Vagina (tissue), 2 donors: ENCODE data around the gene MTMR12. TPM values are rescaled to one million over a fixed set of nuclear protein-coding genes. Genes with fewer than 3 reads are reported as not detected.

Experiments used
- DNase-seq, 2 donors: peaks; one replicate each; pipeline ENCODE4 v3.0.0-alpha.2; 2017; ENCODE audit errors: extremely low spot score in 2 of 2
- H3K27ac ChIP-seq: fragments of 200-600 bp; sonication (generic); one replicate; pipeline ENCODE4 v1.5.1; 2019
- H3K27me3 ChIP-seq: fragments of 200-600 bp; sonication (generic); one replicate; pipeline ENCODE4 v1.5.1; 2019
- H3K36me3 ChIP-seq, 2 donors: fragments of 200-600 bp; sonication (generic); one replicate each; pipeline ENCODE4 v1.5.1; 2017 to 2019
- H3K4me1 ChIP-seq: fragments of 200-600 bp; sonication (generic); one replicate; pipeline ENCODE4 v1.5.1; 2019
- H3K4me3 ChIP-seq, 2 donors: fragments of 200-600 bp; sonication (generic); 1 replicate in 1 of 2; 2 replicates in 1 of 2; pipeline ENCODE4 v1.5.1; 2016 to 2019
- H3K9me3 ChIP-seq: fragments of 200-600 bp; sonication (generic); one replicate; pipeline ENCODE4 v1.5.1; 2019
- POLR2A ChIP-seq, 2 donors: fragments of 450-650 bp; IDR thresholded peaks; one replicate each; pipeline ENCODE4 v1.6.1; 2017; ENCODE audit warnings: antibody characterized with exemption in 2 of 2, mild to moderate bottlenecking in 2 of 2, moderate library complexity in 2 of 2
- POLR2AphosphoS5 ChIP-seq, 2 donors: sonication (generic); formaldehyde crosslinking; IDR thresholded peaks; one replicate each; pipeline ENCODE4 v1.9.0; 2017; ENCODE audit warnings: antibody characterized with exemption in 2 of 2, mild to moderate bottlenecking in 2 of 2, low read depth in 1 of 2; ENCODE audit not compliant: insufficient read depth in 1 of 2
- intact Hi-C: fragments of 100-400 bp; cut with DNase I; formaldehyde crosslinking; loops from one replicate; pipeline ENCODE4 v1.15.1; 2023
- total RNA-seq: library from RNA; depleted of rRNA; stranded (reverse); fragments of >200 nt; gene quantifications from one replicate; pipeline ENCODE4 v1.2.3, GENCODE V29; 2016
- TF ChIP-seq, protein P1 (sequence below), 3 experiments: fragments of 450-650 bp in 2 of 3; fragments of 200-600 bp in 1 of 3; sonication (generic) in 1 of 3; IDR thresholded peaks; one replicate each; pipeline ENCODE4 v1.5.1; 2017 to 2019; ENCODE audit warnings: antibody characterized with exemption in 3 of 3, mild to moderate bottlenecking in 2 of 3, moderate library complexity in 2 of 3

The MTMR12 gene
- total RNA-seq, 1 donor from 2014 or later = 23.8 TPM

DNA sequence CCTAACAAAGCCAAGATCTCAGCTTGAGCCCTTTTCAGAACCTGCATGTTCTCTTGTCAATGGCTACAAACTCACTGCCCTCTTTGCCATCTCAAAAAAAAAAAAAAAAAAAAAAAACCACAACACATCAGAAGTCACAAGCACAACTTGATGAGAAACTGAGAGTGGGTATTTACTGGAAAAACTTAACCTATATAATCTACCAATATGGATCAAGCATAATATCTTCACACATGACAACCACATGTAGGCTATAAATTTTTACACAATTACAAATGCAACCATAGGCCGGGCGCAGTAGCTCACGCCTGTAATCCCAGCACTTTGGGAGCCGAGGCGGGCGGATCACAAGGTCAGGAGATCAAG, 9.0 kb downstream of the MTMR12 start:
- intact Hi-C loops = no loop called here
- no peak for TF ChIP-seq POLR2AphosphoS5 (IDR thresholded peaks at IDR 0.05; ENCODE audit: insufficient read depth in 1 of 2, low read depth in 1 of 2)
- Histone ChIP-seq H3K4me1 (peaks cover 43% of the 10 kb centered on the region), H3K27ac (no peak overlapping the region), H3K36me3 (no peaks in the 10 kb centered on the region), H3K9me3 (no peaks in the 10 kb centered on the region), H3K27me3 (no peaks in the 10 kb centered on the region), H3K4me3 (no peak overlapping the region)
- no peak for DNase-seq

DNA sequence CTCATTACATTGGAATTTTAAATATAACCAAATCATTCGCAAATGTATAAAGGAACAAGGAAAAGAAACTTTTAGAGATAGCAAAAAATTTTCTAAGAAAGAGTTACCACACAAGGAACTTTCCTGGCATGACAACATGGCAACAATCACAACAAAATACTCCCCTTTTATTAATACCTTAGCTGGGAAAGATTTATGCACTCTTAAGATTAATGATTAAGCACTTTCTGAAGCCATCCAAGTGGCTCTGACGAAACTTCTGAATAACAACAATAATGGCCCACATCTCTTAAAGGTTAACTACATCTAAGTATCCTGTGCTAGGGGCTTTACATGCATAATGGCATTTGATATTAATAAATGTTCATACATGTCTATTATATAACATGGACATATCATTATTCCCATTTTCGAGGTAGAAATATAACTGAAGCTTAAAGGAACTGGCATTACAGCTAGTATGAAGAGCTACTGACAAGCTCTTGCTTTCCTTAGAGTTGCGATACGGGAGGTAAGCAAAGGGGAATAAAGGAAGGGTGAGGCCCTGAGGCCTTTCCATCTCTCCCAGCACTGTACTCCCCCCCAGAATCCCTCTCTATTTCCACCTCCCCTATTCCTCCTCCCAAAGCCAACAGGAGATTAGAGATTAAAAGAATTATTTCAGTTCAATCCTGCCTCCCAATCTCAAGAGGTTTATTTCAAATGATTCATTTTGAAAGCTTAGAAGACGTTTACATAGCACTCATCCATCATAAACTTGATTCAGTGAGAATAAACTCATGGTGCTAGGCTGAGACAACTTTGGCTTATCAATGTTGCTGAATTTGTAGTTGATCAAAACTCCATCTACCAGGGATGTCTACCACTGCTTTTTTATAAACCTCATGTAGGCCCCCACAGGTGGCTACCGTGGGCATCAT, 9.6 kb downstream of the MTMR12 start:
- Histone ChIP-seq H3K9me3 (no peaks in the 10 kb centered on the region), H3K27me3 (no peaks in the 10 kb centered on the region), H3K36me3 (no peaks in the 10 kb centered on the region), H3K4me3 (no peak overlapping the region), H3K4me1 (peaks cover 42% of the 10 kb centered on the region), H3K27ac (no peak overlapping the region)
- TF ChIP-seq, protein P1, sequence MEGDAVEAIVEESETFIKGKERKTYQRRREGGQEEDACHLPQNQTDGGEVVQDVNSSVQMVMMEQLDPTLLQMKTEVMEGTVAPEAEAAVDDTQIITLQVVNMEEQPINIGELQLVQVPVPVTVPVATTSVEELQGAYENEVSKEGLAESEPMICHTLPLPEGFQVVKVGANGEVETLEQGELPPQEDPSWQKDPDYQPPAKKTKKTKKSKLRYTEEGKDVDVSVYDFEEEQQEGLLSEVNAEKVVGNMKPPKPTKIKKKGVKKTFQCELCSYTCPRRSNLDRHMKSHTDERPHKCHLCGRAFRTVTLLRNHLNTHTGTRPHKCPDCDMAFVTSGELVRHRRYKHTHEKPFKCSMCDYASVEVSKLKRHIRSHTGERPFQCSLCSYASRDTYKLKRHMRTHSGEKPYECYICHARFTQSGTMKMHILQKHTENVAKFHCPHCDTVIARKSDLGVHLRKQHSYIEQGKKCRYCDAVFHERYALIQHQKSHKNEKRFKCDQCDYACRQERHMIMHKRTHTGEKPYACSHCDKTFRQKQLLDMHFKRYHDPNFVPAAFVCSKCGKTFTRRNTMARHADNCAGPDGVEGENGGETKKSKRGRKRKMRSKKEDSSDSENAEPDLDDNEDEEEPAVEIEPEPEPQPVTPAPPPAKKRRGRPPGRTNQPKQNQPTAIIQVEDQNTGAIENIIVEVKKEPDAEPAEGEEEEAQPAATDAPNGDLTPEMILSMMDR (IDR thresholded peaks at IDR 0.05) = no peak
- no peak for TF ChIP-seq POLR2AphosphoS5 (IDR thresholded peaks at IDR 0.05; ENCODE audit: insufficient read depth in 1 of 2, low read depth in 1 of 2)
- no peak for DNase-seq
- intact Hi-C loops = no loop called here

DNA sequence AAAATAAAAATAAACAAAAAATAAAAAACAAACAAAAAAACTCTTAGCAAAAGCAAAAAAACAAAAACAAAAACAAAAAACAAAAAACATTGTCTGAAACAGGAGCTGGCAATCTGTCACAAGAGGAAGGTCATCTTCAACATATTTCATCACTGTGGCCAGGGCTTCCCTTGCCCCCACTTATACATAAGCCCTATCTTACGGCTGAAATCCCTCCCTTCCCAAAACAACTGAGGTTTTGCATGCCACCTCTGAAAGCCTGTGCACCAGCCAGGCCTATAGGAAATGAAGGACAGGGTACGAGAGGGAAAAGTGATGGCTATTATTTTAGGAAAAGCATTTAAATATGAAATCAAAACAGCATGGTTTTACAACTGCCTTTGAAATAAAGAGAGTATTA, 10.8 kb downstream of the MTMR12 start:
- no peak for TF ChIP-seq POLR2A (IDR thresholded peaks at IDR 0.05)
- no peak for TF ChIP-seq POLR2AphosphoS5 (IDR thresholded peaks at IDR 0.05; ENCODE audit: insufficient read depth in 1 of 2, low read depth in 1 of 2)
- TF ChIP-seq, protein P1 (IDR thresholded peaks at IDR 0.05) = no peak
- Histone ChIP-seq H3K36me3 (no peaks in the 10 kb centered on the region), H3K27ac (no peak overlapping the region), H3K4me1 (peaks cover 38% of the 10 kb centered on the region), H3K27me3 (no peaks in the 10 kb centered on the region), H3K9me3 (no peaks in the 10 kb centered on the region), H3K4me3 (no peak overlapping the region)
- intact Hi-C loops = no loop called here
- no peak for DNase-seq

DNA sequence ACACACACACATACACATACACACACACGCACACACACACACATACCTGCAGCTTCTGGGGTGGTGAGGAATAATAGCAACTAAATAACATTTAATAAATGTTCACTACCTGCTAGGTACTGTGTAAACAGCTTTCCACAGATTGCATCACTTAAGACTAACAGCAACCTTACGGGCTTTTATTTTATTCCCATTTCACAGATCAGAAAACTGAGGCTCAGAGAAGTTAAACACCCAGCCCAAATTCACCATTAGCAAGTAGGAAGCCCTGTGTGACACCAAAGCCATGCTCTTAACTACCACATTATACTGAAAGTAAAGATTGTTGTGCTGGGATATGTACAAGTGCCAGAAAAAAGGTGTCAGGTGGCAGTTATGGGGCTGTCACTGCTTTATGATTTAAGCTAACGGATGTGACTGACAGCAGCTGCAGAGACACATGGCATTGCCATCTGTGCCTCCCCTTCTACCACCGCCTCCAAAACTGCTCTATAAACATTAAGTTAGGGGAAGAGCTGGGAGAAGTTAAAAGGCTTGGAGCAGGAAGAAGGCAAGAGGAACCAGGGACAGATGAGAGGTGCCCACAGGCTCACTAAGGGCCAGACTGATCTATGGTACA, 13.6 kb downstream of the MTMR12 start:
- H3K4me1 ChIP-seq = peaks cover 33% of the 10 kb centered on the region
- H3K9me3 ChIP-seq = no peaks in the 10 kb centered on the region
- TF ChIP-seq POLR2A (IDR thresholded peaks at IDR 0.05) = no peak
- no peak for TF ChIP-seq POLR2AphosphoS5 (IDR thresholded peaks at IDR 0.05; ENCODE audit: insufficient read depth in 1 of 2, low read depth in 1 of 2)
- TF ChIP-seq, protein P1 (IDR thresholded peaks at IDR 0.05) = no peak
- peaks cover 0 to 10% of the 10 kb centered on the region in 2 donors for H3K36me3 ChIP-seq
- DNase-seq = no peak
- H3K4me3 ChIP-seq = no peak overlapping the region
- intact Hi-C loops = no loop called here
- no peaks in the 10 kb centered on the region for H3K27me3 ChIP-seq
- no peak overlapping the region for H3K27ac ChIP-seq

DNA sequence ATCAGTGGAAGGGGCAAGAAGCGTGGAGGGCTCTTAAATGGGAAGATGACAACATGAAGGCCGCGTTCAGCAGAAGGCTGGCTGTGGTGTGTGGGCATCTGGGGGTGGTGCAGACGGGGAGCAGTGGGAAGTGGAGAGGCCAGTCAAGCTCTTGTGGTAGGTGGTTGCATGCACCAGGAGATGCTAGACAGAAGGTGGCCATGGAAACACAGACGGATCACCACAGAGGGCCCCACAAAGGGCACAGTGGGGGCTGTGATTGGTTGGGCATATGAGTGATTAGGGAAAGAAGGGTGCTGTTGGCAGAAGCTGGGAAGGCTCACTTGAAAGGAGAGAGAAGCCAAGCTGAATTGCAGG, 14.7 kb downstream of the MTMR12 start:
- H3K27ac ChIP-seq = no peak overlapping the region
- H3K9me3 ChIP-seq = no peaks in the 10 kb centered on the region
- peaks cover 29% of the 10 kb centered on the region for H3K4me1 ChIP-seq
- DNase-seq = no peak
- H3K36me3 ChIP-seq = peaks cover 0 to 10% of the 10 kb centered on the region in 2 donors
- H3K4me3 ChIP-seq = no peak overlapping the region
- intact Hi-C loops = no loop called here
- TF ChIP-seq, protein P1 (IDR thresholded peaks at IDR 0.05) = no peak
- TF ChIP-seq POLR2A (IDR thresholded peaks at IDR 0.05) (no peak), POLR2AphosphoS5 (IDR thresholded peaks at IDR 0.05; ENCODE audit: insufficient read depth in 1 of 2, low read depth in 1 of 2) (no peak)
- no peaks in the 10 kb centered on the region for H3K27me3 ChIP-seq
